Activated B cell treated with CpG ODN at 0.5 μM for 24 hours (primary cell): ENCODE measurements around the gene ICE1. TPM values are rescaled to one million over a fixed set of nuclear protein-coding genes. Genes with fewer than 3 reads are reported as not detected.

Source experiments
- ATAC-seq: fragments of 200-7000 bp; cut with Tn5 transposase; one replicate; pipeline ENCODE4 v1.10.0; 2021; ENCODE audit warnings: low read depth, mild to moderate bottlenecking, moderate library complexity
- CTCF ChIA-PET: fragments of 350-600 bp; sonication (Branson Sonifier 250); formaldehyde crosslinking; loops from one replicate; lab custom pipeline; 2021; ENCODE audit warnings: antibody characterized with exemption; lab: Charles Lee
- POLR2A ChIA-PET: fragments of 350-600 bp; sonication (Branson Sonifier 250); formaldehyde crosslinking; loops from one replicate; lab custom pipeline; 2021; ENCODE audit warnings: antibody characterized with exemption; lab: Charles Lee
- DNase-seq: peaks from one replicate; pipeline ENCODE4 v3.0.0; 2022
- H3K27ac Mint-ChIP-seq: one replicate; pipeline ENCODE4 v1.8.0; 2020; ENCODE audit warnings: mixed read lengths
- H3K27me3 Mint-ChIP-seq: one replicate; pipeline ENCODE4 v1.8.0; 2021; ENCODE audit warnings: mixed read lengths
- H3K36me3 Mint-ChIP-seq: one replicate; pipeline ENCODE4 v1.8.0; 2021; ENCODE audit warnings: low read depth, mixed read lengths
- H3K4me1 Mint-ChIP-seq: one replicate; pipeline ENCODE4 v1.8.0; 2021; ENCODE audit warnings: mixed read lengths
- H3K4me3 Mint-ChIP-seq: one replicate; pipeline ENCODE4 v1.8.0; 2020; ENCODE audit warnings: mild to moderate bottlenecking, mixed read lengths
- H3K9me3 Mint-ChIP-seq: one replicate; pipeline ENCODE4 v1.8.0; 2020; ENCODE audit warnings: mixed read lengths
- intact Hi-C: fragments of 100-400 bp; cut with micrococcal nuclease; formaldehyde crosslinking; loops from one replicate; pipeline ENCODE4 v1.15.1; 2024
- total RNA-seq: library from RNA; stranded (reverse); gene quantifications from 2 replicates; pipeline ENCODE4 v1.2.3, GENCODE V29; 2022
- TF ChIP-seq, protein P1 (sequence below): fragments of 200-600 bp; IDR thresholded peaks from one replicate; pipeline ENCODE4 v1.8.0; 2022; ENCODE audit warnings: antibody characterized with exemption, mild to moderate bottlenecking

ICE1 gene
- total RNA-seq, 1 donor from 2014 or later = 36.8 TPM

DNA sequence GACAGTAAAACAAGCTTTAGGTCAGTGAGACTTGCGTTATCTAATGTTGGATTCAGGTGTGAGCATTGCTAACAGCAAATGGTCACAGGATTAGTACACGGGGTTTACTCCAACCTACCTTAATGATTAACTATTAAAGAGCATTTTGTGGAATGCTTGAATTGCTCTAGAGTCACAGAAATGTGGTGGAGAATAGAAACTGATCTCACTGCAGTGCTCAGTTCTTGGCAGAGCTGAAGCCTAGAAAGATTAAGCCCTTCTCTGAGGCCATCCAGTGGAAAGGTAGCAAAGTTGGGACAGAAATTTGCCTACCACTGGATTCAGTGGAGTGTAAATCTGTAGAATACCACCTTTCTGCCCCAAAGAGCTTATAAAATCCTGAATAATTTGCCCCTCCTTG, 60.9 kb downstream of the ICE1 start:
- Mint-ChIP-seq H3K27ac (no peak overlapping the region), H3K27me3 (no peaks in the 10 kb centered on the region), H3K4me1 (peaks cover 21% of the 10 kb centered on the region), H3K9me3 (no peaks in the 10 kb centered on the region), H3K36me3 (peaks cover 40% of the 10 kb centered on the region), H3K4me3 (no peak overlapping the region)
- TF ChIP-seq, protein P1, sequence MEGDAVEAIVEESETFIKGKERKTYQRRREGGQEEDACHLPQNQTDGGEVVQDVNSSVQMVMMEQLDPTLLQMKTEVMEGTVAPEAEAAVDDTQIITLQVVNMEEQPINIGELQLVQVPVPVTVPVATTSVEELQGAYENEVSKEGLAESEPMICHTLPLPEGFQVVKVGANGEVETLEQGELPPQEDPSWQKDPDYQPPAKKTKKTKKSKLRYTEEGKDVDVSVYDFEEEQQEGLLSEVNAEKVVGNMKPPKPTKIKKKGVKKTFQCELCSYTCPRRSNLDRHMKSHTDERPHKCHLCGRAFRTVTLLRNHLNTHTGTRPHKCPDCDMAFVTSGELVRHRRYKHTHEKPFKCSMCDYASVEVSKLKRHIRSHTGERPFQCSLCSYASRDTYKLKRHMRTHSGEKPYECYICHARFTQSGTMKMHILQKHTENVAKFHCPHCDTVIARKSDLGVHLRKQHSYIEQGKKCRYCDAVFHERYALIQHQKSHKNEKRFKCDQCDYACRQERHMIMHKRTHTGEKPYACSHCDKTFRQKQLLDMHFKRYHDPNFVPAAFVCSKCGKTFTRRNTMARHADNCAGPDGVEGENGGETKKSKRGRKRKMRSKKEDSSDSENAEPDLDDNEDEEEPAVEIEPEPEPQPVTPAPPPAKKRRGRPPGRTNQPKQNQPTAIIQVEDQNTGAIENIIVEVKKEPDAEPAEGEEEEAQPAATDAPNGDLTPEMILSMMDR = no peak
- DNase-seq (no peak), ATAC-seq (no peak)
- intact Hi-C loops = no loop called here
- ChIA-PET POLR2A (interaction anchor here (0.6 kb wide), 1 partner anchor 1178 kb away, joined by 3 read pairs; no protein-coding TSS in a partner anchor), CTCF (interaction anchor here (0.8 kb wide), 1 partner anchor 10 kb away, joined by 3 read pairs; no protein-coding TSS in a partner anchor)

DNA sequence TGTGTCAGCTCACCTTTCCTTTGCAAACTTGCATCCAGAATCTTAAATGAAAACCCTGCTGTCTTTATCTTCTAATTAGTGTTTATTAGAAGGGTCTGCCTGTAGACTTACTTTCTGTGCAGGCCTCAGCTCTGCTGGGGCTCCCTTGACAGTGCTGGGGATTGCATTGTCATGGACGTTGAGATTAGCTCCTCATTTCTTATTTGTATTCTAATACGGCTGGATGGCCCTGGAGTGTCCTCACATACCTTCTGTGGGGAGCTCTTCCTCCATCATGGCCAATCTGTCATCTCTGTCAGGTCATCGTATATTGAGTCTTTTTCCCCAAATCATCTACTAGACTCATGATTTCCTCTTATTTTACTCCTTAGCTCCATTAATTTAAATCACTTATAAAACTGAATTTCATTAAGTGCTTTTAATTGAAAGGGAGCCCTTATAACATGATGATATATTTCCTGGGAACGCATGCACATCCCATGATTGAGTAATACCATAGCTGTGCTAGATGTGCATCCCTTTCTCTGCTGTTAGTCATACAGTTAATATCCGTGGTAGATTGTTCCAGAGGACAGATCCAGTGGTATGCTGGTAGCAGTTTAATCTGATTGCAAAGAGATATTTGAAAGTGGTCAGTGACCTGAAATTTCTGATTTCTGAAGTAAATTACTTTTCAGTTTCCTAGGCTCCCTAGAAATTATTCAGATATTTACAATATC, 61.6 kb downstream of the ICE1 start:
- Mint-ChIP-seq H3K4me1 (peaks cover 21% of the 10 kb centered on the region), H3K36me3 (peaks cover 41% of the 10 kb centered on the region), H3K9me3 (no peaks in the 10 kb centered on the region), H3K4me3 (no peak overlapping the region), H3K27ac (no peak overlapping the region), H3K27me3 (no peaks in the 10 kb centered on the region)
- DNase-seq = no peak
- POLR2A ChIA-PET = interaction anchor here (0.6 kb wide), 1 partner anchor 1177 kb away, joined by 3 read pairs; no protein-coding TSS in a partner anchor
- intact Hi-C loops = no loop called here
- ATAC-seq = no peak
- TF ChIP-seq, protein P1 = no peak
- CTCF ChIA-PET = interaction anchor here (0.8 kb wide), 1 partner anchor 9 kb away, joined by 3 read pairs; no protein-coding TSS in a partner anchor

DNA sequence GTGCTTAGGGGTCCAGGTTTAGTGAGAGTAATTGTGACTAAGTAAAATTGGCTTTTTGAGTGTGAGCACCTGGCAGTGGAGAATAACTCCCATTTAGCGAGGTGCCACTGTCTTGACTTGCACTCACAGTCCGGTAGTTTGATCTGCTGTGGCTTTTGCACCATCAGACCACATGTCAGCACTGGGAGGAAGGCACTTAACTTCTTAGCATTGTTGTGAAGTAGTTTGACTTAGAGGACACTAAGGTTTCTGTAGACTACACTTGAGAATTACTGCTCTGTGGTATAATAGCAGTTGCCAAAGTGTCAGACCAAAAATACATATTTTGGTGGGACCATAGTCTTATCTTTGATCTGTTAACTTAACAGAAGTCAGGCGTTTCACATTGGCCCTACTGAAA, 63.6 kb downstream of the ICE1 start:
- intact Hi-C loops = no loop called here
- peaks cover 53% of the 10 kb centered on the region for H3K36me3 Mint-ChIP-seq
- no peak overlapping the region for H3K4me3 Mint-ChIP-seq
- no peak for DNase-seq
- H3K4me1 Mint-ChIP-seq = peaks cover 6% of the 10 kb centered on the region
- no peaks in the 10 kb centered on the region for H3K9me3 Mint-ChIP-seq
- ChIA-PET CTCF (no interaction called here), POLR2A (no interaction called here)
- H3K27me3 Mint-ChIP-seq = no peaks in the 10 kb centered on the region
- ATAC-seq = no peak
- H3K27ac Mint-ChIP-seq = no peak overlapping the region
- TF ChIP-seq, protein P1 = no peak

DNA sequence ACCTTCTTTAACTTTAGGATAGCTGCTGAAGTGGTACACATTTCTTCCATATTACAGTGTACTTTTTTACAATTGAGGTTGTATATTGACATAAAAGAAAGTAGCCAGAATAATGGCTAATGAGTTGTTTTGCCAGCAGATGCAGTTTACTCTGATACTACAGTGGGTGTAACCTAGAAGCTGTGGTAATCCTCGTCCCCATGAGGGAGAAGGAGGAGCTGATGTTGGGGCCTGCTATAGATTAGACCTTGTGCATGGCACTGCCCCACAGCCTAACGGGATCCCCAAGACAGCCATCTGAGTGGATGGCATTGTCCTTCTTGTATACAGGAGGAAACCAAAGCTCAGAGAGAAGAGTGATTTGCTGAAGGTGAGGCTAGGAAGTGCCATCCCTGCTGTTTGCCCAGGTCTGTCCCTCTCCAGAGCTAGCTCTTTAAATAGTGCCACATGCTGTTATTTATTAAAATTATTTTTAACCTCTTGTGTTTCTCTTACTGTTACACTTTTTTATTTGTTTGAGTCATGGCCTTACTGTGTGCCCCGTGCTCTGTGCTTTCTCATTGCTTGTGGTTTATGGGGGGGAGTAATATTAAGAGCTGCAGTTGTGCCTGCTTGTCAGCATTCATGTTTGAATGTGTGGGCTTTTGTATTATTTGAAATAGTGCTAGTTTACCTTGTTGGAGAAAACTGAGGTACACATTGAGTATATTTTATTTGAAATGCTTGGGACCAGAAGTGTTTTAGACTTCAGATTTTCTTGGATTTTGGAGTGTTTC, 65.3 kb downstream of the ICE1 start:
- ATAC-seq (no peak), DNase-seq (no peak)
- intact Hi-C loops = no loop called here
- Mint-ChIP-seq H3K4me3 (no peak overlapping the region), H3K27ac (no peak overlapping the region), H3K9me3 (no peaks in the 10 kb centered on the region), H3K27me3 (no peaks in the 10 kb centered on the region), H3K4me1 (peaks cover 4% of the 10 kb centered on the region), H3K36me3 (peaks cover 46% of the 10 kb centered on the region)
- POLR2A ChIA-PET = no interaction called here
- CTCF ChIA-PET = interaction anchor here (1.0 kb wide), 1 partner anchor 9 kb away, joined by 3 read pairs; no protein-coding TSS in a partner anchor
- TF ChIP-seq, protein P1 = no peak
